HCT116 (cell line): ENCODE results near the gene TMPRSS9. TPM values are rescaled to one million over a fixed set of nuclear protein-coding genes. Genes with fewer than 3 reads are reported as not detected.

ENCODE experiments used
- ATAC-seq: fragments of 200-7000 bp; cut with Tn5 transposase; 2 replicates; pipeline ENCODE4 v1.9.1; 2020; ENCODE audit warnings: mild to moderate bottlenecking, moderate library complexity
- BruUV-seq: library from RNA; stranded (reverse); fragments of 400-500 nt; replicated peaks from 2 replicates; lab custom pipeline; 2021; lab: Mats Ljungman, UMichigan
- CTCF ChIA-PET: fragments of 300-600 bp; sonication (Branson Sonifier 250); formaldehyde crosslinking; loops from one replicate; lab custom pipeline; 2021; ENCODE audit warnings: antibody characterized with exemption; lab: Charles Lee
- POLR2A ChIA-PET: fragments of 300-600, 350-600 bp; sonication (Branson Sonifier 250); formaldehyde crosslinking; loops from one replicate; lab custom pipeline; 2021; ENCODE audit warnings: antibody characterized with exemption; lab: Charles Lee
- RAD21 ChIA-PET, 2 experiments: fragments of 300-600 bp; sonication (Branson Sonifier 250); formaldehyde crosslinking; loops; one replicate each; lab custom pipeline; 2023; ENCODE audit warnings: low total read pairs in 2 of 2; ENCODE audit not compliant: uncharacterized antibody in 2 of 2, unreplicated experiment in 2 of 2, low non-redundant PET in 1 of 2; lab: Charles Lee
- DNase-seq: peaks from one replicate; pipeline ENCODE4 v3.0.0-alpha.2; 2010; ENCODE audit warnings: low read depth, low spot score
- H2AFZ ChIP-seq: fragments of 200-600 bp; shearing (Covaris generic), sonication (generic); 2 replicates; pipeline ENCODE4 v1.6.1; 2017; ENCODE audit warnings: low read depth, mixed run types, mixed read lengths, antibody characterized with exemption, low read length; ENCODE audit not compliant: poor library complexity, severe bottlenecking
- H3K27ac ChIP-seq: 2 replicates; pipeline ENCODE4 v1.5.1; 2012; ENCODE audit warnings: low read depth, low read length
- H3K27me3 ChIP-seq: fragments of 200-600 bp; sonication (generic); 2 replicates; pipeline ENCODE4 v1.6.1; 2016; ENCODE audit warnings: mixed run types, low read length, mixed read lengths; ENCODE audit not compliant: insufficient read depth
- H3K36me3 ChIP-seq, 2 experiments: fragments of 200-500 bp in 1 of 2; fragments of 200-600 bp in 1 of 2; sonication (Bioruptor generic) in 1 of 2; sonication (generic) in 1 of 2; 2 replicates each; pipeline versions ENCODE4 v1.5.1 to v1.6.1; 2014 to 2016; ENCODE audit warnings: low read length in 2 of 2, inconsistent platforms in 1 of 2, mixed read lengths in 1 of 2, mixed run types in 1 of 2; ENCODE audit not compliant: insufficient read depth in 2 of 2, control insufficient read depth in 1 of 2
- H3K4me1 ChIP-seq, 2 experiments: fragments of 200-600 bp in 1 of 2; sonication (generic) in 1 of 2; 2 replicates each; pipeline versions ENCODE4 v1.5.1 to v1.6.1; 2012 to 2017; ENCODE audit warnings: low read length in 2 of 2, inconsistent platforms in 1 of 2, mild to moderate bottlenecking in 1 of 2, mixed read lengths in 1 of 2, mixed run types in 1 of 2, moderate library complexity in 1 of 2; ENCODE audit not compliant: insufficient read depth in 2 of 2, control insufficient read depth in 1 of 2
- H3K4me2 ChIP-seq: fragments of 200-600 bp; sonication (generic); 2 replicates; pipeline ENCODE4 v1.6.1; 2017; ENCODE audit warnings: mixed run types, low read length, mixed read lengths
- H3K4me3 ChIP-seq, 2 experiments: fragments of 200-600 bp in 1 of 2; sonication (generic) in 1 of 2; replicated peaks in 1 of 2; 2 replicates each; pipeline ENCODE4 v1.5.1; 2011 to 2016; ENCODE audit warnings: low read length in 2 of 2, control low read depth in 1 of 2, low read depth in 1 of 2, mild to moderate bottlenecking in 1 of 2, mixed read lengths in 1 of 2, mixed run types in 1 of 2
- H3K79me2 ChIP-seq: fragments of 200-600 bp; sonication (generic); 2 replicates; pipeline ENCODE4 v1.6.1; 2017; ENCODE audit warnings: mild to moderate bottlenecking, mixed run types, low read length, moderate library complexity, mixed read lengths; ENCODE audit not compliant: insufficient read depth
- H3K9ac ChIP-seq: fragments of 200-600 bp; sonication (generic); 2 replicates; pipeline ENCODE4 v1.6.1; 2016; ENCODE audit warnings: low read length, mixed read lengths
- H3K9me2 ChIP-seq: fragments of 200-600 bp; sonication (generic), shearing (Covaris generic); 2 replicates; pipeline ENCODE4 v1.6.1; 2017; ENCODE audit warnings: mixed run types, mild to moderate bottlenecking, moderate library complexity; ENCODE audit not compliant: insufficient read depth
- H3K9me3 ChIP-seq, 2 experiments: fragments of 200-500 bp in 1 of 2; fragments of 200-600 bp in 1 of 2; sonication (Bioruptor generic) in 1 of 2; sonication (generic) in 1 of 2; 2 replicates each; pipeline ENCODE4 v1.6.1; 2014 to 2017; ENCODE audit warnings: low read length in 2 of 2, mixed read lengths in 2 of 2, inconsistent platforms in 1 of 2, low read depth in 1 of 2, mild to moderate bottlenecking in 1 of 2, mixed run types in 1 of 2, moderate library complexity in 1 of 2; ENCODE audit not compliant: control insufficient read depth in 1 of 2, insufficient read depth in 1 of 2
- H4K20me1 ChIP-seq: fragments of 200-600 bp; sonication (generic), shearing (Covaris generic); 2 replicates; pipeline ENCODE4 v1.6.1; 2017; ENCODE audit warnings: mixed run types, mild to moderate bottlenecking, moderate library complexity; ENCODE audit not compliant: insufficient read depth
- CEBPB ChIP-seq: IDR thresholded peaks from 2 replicates; pipeline ENCODE4 v1.6.1; 2012; ENCODE audit warnings: low read depth
- EZH2 ChIP-seq: fragments of 200-600 bp; sonication (generic); IDR thresholded peaks from 2 replicates; pipeline ENCODE4 v1.6.1; 2017; ENCODE audit warnings: antibody characterized with exemption, mixed run types
- FOSL1 ChIP-seq: IDR thresholded peaks from 2 replicates; pipeline ENCODE4 v1.6.1; 2012; ENCODE audit warnings: low read depth
- MAX ChIP-seq: IDR thresholded peaks from 2 replicates; pipeline ENCODE4 v1.6.1; 2012
- POLR2A ChIP-seq: IDR thresholded peaks from 2 replicates; pipeline ENCODE4 v1.7.0; 2011; ENCODE audit warnings: borderline replicate concordance; ENCODE audit not compliant: insufficient read depth, insufficient read length; ENCODE audit errors: extremely low read depth
- POLR2AphosphoS5 ChIP-seq: IDR thresholded peaks from 2 replicates; pipeline ENCODE4 v1.6.1; 2011; ENCODE audit warnings: mild to moderate bottlenecking, low read depth, low read length, moderate library complexity
- REST ChIP-seq: IDR thresholded peaks from 2 replicates; pipeline ENCODE4 v1.6.1; 2012; ENCODE audit warnings: low read depth
- ZNF274 ChIP-seq: fragments of 200-500 bp; sonication (Bioruptor generic); IDR thresholded peaks from 2 replicates; pipeline ENCODE4 v1.6.1; 2014; ENCODE audit warnings: mild to moderate bottlenecking, low read depth, low read length, inconsistent platforms
- intact Hi-C: fragments of 100-400 bp; cut with micrococcal nuclease; formaldehyde crosslinking; loops from 2 replicates; pipeline ENCODE4 v1.10.0; 2022
- total RNA-seq: library from RNA; stranded (reverse); gene quantifications from one replicate; pipeline ENCODE4 v1.2.1, GENCODE V29; 2021; ENCODE audit not compliant: unreplicated experiment

The TMPRSS9 gene
- total RNA-seq, 1 experiment from 2014 or later: not detected

- Histone ChIP-seq H3K4me2 (no peak overlapping the region), H3K4me3 (no peak overlapping the region), H3K27me3 (no peaks in the 10 kb centered on the region), H3K9ac (no peak overlapping the region), H3K79me2 (peaks cover 36% of the 10 kb centered on the region)
- BruUV-seq: no TSS peak
- ChIA-PET CTCF (no interaction called here), RAD21 (no interaction called here)
- no peak for DNase-seq
- no peak for ATAC-seq
- intact Hi-C loops: no loop called here
- no peak for TF ChIP-seq MAX
- TF ChIP-seq FOSL1: no peak
- TF ChIP-seq REST: no peak
- TF ChIP-seq CEBPB: no peak
- TF ChIP-seq EZH2: no peak
- TF ChIP-seq ZNF274: no peak
- TF ChIP-seq POLR2AphosphoS5: no peak
- no peak for TF ChIP-seq POLR2A
- TF ChIP-seq, all 23 proteins: peak for 0
- peaks cover 5 to 6% of the 10 kb centered on the region in 2 experiments; a peak in 2 of 4 replicates for H3K36me3 ChIP-seq
- no peaks in the 10 kb centered on the region for H3K9me2 ChIP-seq
- no peaks in the 10 kb centered on the region for H4K20me1 ChIP-seq
- no peak overlapping the region for H2AFZ ChIP-seq
- H3K9me3 ChIP-seq: no peaks in the 10 kb centered on the region
- POLR2A ChIA-PET: no interaction called here
- H3K4me1 ChIP-seq: peaks cover 9% of the 10 kb centered on the region in 2 experiments; a peak in 3 of 4 replicates
- H3K27ac ChIP-seq: no peak overlapping the region
These were observed 36.4 kb upstream of the TMPRSS9 start for GRCh38 chr19:2323707-2324106.
